DND-41 (cell line): Measurements from ENCODE around the gene ZNF544.
"Not testable (repeated sequence)": the region's sequence is repeated elsewhere in the genome, so short reads cannot be mapped to it uniquely, and the experiment has no call there.

Source experiments
- CTCF ChIP-seq: IDR thresholded peaks from 2 replicates; pipeline ENCODE4 v1.5.1; 2012; ENCODE audit warnings: borderline replicate concordance, low read length, moderate library complexity, mild to moderate bottlenecking; ENCODE audit not compliant: poor library complexity, severe bottlenecking; ENCODE audit errors: extremely low read depth
- EZH2 ChIP-seq: IDR thresholded peaks from 3 replicates; pipeline ENCODE4 v1.6.1; 2012; ENCODE audit warnings: borderline replicate concordance, low read depth, mild to moderate bottlenecking, moderate library complexity, low read length, inconsistent platforms; ENCODE audit not compliant: severe bottlenecking

GRCh38 chr19:58258259-58258658 lies 29.5 kb downstream of the ZNF544 start:
- not testable (repeated sequence) for TF ChIP-seq CTCF, EZH2
